ENCODE results near the gene NUDT9.
"Not testable (repeated sequence)": the region's sequence is repeated elsewhere in the genome, so short reads cannot be mapped to it uniquely, and the experiment has no call there.

The NUDT9 gene

DNA sequence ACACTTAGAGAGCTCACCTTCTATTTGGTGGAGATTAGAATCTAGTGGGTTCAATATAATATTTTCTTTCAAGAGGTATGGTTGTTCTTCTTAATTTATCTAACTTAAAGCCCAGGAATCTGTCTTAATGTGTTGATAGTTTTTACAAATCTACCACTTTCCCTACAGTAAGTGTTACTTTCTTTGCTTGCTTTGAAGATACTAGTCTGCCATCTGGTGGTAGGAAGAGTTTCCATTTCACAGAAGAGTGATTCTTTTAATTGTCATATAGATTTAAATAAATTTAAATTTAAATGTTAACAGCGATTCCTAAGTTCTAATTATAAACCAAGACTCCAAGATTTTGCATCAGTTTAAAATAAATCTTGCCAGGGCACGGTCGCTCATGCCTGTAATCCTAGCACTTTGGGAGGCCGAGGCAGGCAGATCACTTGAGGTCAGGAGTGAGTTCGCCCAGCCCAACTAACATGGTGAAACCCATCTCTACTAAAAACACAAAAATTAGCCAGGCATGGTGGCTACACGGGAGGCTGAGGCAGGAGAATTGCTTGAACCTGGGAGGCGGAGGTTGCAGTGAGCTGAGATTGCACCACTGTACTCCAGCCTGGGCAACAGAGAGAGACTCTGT lies 43.5 kb downstream of the NUDT9 start:
- no peak for DNase-seq

GRCh38 chr4:87469390-87469789 lies 47.0 kb downstream of the NUDT9 start:
- DNase-seq = no peak

DNA sequence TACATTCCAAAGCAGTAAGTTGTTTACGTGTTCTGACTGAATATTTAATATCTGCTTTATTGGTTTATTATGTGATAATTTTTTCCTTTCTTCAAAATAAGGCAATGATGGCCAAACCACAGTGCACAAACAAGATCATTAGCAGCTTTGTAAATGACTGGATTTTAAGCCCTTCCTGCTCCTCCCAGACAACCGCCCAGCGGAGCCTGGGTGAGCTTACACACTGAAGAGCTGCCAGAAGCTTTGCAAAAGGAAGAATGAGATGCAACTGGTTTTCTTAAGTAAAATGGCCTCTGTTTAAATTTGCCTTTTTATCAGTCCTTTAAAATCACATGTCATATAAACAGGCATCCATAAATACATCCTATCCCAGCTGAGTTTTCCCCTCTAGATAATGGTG lies 54.6 kb downstream of the NUDT9 start:
- no peak for DNase-seq

DNA sequence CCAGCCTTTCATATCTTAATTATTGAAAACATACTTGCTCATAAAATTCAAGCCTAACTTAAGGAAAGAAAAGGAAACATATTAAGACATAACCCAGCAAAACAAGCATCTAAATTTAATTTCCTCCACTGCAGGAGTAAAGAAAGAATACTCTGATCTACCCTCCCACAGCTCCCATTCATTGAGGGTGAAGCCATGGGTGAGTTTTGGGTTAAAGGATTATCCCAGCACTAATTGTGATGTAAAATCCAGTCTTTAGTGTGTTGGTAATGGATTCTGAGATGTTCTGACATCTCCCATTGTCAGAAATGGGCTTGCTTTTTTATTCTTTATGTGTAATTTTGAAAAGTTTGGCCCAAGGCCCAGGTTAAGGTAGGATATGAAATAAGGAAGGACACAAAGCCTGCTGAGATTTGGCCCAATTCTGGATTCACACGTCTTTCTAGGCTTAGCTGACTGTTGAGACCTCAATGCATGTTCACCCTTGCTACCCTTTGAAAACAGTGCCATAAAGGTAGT lies 56.4 kb downstream of the NUDT9 start:
- DNase-seq = no peak

DNA sequence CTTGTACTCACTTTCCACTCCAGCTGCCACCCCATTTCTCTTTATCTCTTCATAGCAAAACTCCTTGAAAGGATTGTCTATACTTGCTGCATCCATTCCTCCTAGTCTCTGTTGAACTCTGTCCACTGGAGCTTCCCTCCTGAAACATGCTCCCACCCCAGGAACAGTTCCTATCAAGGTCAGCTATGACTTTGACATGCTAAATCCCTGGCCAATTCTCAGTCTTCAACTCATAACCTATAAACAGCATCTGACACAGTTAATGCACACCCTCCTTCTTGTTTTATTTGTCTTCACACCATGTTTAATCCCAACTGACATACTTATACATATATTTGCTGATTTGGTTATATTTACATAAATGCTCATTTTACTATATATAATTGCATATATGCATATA lies 59.0 kb downstream of the NUDT9 start:
- no peak for DNase-seq

- not testable (repeated sequence) for DNase-seq
Measured at GRCh38 chr4:87483247-87483646, 60.9 kb downstream of the NUDT9 start.

DNA sequence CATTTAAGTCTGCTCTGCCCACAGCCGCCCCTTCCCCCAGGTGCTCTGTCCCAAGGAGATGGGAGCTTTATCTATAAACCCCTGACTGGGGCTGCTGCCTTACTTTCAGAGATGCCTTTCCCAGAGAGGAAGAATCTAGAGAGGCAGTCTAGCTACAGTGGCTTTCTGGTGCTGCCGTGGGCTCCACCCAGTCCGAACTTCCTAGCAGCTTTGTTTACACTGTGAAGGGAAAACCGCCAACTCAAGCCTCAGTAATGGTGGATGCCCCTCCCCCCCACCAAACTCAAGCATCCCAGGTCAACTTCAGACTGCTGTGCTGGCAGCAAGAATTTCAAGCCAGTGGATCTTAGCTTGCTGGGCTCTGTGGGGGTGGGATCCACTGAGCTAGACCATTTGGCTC lies 66.3 kb downstream of the NUDT9 start:
- not testable (repeated sequence) for DNase-seq

DNA sequence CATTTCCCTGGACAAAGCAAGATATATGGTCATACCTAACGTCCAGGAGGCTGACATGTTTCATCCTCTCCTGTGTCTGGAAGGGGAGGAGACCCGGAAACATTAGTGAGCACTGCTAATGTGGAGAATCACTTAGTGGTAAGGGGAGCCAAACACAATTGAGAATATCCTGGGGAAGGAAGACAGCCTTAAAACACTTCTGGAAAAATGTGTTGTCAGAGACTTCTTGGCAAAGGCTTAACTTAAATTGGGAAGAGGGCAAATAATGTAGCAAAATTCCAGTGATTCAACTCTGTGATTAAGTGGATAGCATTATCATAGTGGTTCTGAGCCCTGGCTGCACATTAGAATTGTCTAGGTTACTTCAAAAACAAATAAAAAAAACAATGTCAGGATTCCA lies 67.3 kb downstream of the NUDT9 start:
- no peak for DNase-seq

GRCh38 chr4:87490664-87491369 lies 68.4 kb downstream of the NUDT9 start:
- DNase-seq = no peak

GRCh38 chr4:87491436-87491835 lies 69.1 kb downstream of the NUDT9 start:
- no peak for DNase-seq

DNA sequence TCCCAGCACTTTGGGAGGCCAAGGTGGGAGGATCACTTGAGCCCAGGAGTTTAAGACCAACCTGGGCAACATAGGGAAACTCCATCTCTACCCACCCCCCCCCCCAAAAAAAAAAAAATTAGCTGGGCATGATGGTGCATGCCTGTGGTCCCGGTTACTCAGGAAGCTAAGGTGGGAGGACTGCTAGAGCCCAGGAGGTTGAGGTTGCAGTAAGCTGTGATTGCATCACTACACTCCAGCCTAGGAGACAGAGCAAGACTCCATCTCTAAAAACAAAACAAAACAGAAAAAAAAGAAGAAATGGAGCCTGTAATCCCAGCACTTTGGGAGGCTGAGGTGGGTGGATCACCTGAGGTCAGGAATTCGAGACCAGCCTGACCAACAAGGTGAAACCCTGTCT lies 69.5 kb downstream of the NUDT9 start:
- DNase-seq = not testable (repeated sequence)

- DNase-seq = no peak
Measured at GRCh38 chr4:87493115-87493514, 70.7 kb downstream of the NUDT9 start.

GRCh38 chr4:87497159-87497558 lies 74.8 kb downstream of the NUDT9 start:
- no peak for DNase-seq

GRCh38 chr4:87497578-87497977 lies 75.2 kb downstream of the NUDT9 start:
- DNase-seq = no peak

- DNase-seq = no peak
Measured at GRCh38 chr4:87498446-87498900, 76.1 kb downstream of the NUDT9 start.

- no peak for DNase-seq
Measured at GRCh38 chr4:87499403-87500091, 77.2 kb downstream of the NUDT9 start.

DNA sequence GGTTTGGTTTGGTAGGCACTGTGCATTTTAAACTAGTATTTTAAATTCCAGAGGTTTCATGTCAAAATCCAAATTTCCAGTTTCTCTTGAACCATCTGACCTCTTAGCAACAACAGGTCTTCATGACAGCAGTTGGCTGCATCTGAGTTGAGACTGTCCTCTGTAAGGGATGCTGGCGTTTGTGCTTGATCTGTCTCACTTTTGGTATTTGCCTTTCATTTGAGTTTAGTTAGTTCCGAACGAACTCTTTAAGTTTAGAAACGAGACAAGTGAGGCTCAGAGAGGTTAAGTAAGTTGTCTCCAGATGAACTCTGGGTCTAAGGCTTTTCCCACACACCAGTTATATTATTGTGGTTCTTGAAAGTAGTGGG lies 77.7 kb downstream of the NUDT9 start:
- DNase-seq = no peak

DNA sequence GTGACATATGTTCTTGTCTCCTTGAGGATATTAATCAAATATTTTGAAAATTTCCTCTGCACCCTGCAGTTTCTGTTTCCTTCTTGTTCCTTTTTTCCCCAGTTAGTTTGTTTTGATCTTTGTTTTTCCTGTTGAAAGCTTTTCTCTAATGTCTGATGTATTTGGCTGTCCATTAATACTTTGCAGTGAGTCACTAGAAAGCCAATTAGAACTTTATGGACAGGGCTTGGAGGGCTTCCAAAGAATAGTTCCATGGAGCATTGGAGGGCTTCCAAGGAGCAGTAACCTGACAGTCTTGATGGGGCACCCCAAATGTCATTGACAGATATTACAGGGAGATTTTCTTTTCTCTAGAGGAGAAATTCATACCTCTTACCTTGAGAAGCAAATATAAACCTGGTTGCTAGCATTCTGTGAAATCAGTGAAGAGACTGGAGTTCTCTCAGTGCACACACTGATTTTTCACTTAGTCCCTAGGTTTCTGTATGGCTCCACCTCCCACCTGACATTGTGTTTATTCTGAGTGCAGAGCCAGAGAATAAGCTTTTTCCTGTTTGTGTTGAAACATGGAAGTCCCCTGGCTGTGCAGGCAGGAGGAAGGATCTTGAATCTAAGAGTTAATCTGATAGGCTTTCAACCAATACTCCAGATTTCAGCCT lies 80.3 kb downstream of the NUDT9 start:
- DNase-seq = no peak

DNA sequence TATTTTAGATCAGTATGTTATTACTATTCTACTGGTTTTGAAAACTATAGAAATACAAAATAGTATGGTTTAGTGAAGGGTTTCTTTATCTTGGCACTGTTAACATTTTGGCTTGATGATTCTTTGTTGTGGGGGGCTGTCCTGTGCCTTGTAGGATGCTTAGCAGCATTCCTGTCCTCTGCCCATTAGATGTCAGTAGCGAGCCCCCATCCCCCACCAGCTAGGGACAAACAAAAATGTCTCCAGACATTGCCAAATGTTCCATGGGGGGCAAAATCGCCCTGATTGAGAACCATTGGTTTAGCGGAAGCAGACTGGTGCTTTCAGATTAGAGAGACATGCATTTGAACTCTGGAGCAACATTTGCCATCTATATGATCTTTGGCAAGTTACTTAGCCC lies 83.5 kb downstream of the NUDT9 start:
- no peak for DNase-seq

- no peak for DNase-seq
Measured at GRCh38 chr4:87506974-87507701, 84.8 kb downstream of the NUDT9 start.

Measured in activated CD4-positive, alpha-beta T cell treated with anti-CD3 and anti-CD28 coated beads, Interleukin-2, amount 50 U/mL, for 4 hours (primary cell).